IMR-90 (cell line): ENCODE data around the gene MTRFR. TPM values are rescaled to one million over a fixed set of nuclear protein-coding genes. Genes with fewer than 3 reads are reported as not detected.

Experiments used
- ATAC-seq: fragments of 200-7000 bp; cut with Tn5 transposase; 2 replicates; pipeline ENCODE4 v1.9.1; 2020; ENCODE audit warnings: low read depth, mild to moderate bottlenecking, moderate library complexity
- BruUV-seq: library from RNA; stranded (reverse); fragments of 400-500 nt; replicated peaks from 2 replicates; lab custom pipeline; 2021; lab: Mats Ljungman, UMichigan
- CTCF ChIA-PET: fragments of 300-600 bp; formaldehyde crosslinking; extraction: SDS; loops from one replicate; lab custom pipeline; 2021; ENCODE audit warnings: antibody characterized with exemption; lab: Yijun Ruan, JAX
- POLR2A ChIA-PET: fragments of 300-600 bp; sonication (Branson Sonifier 250); formaldehyde crosslinking; loops from one replicate; lab custom pipeline; 2022; ENCODE audit warnings: antibody characterized with exemption; ENCODE audit not compliant: unreplicated experiment; lab: Charles Lee
- DNase-seq: peaks from one replicate; pipeline ENCODE4 v3.0.0; 2013
- H2AFZ ChIP-seq: replicated peaks from 2 replicates; pipeline ENCODE3; 2013; ENCODE audit warnings: low read length, mild to moderate bottlenecking; ENCODE audit not compliant: poor library complexity
- H2AK5ac ChIP-seq: 2 replicates; pipeline ENCODE4 v1.6.1; 2013; ENCODE audit warnings: low read depth, low read length, inconsistent platforms
- H2AK9ac ChIP-seq: replicated peaks from 2 replicates; pipeline ENCODE3; 2013; ENCODE audit warnings: mild to moderate bottlenecking, low read depth, low read length, moderate library complexity; ENCODE audit not compliant: poor library complexity
- H2BK120ac ChIP-seq: 2 replicates; pipeline ENCODE4 v1.6.1; 2013; ENCODE audit warnings: low read depth, low read length, inconsistent platforms
- H2BK15ac ChIP-seq: 3 replicates; pipeline ENCODE4 v1.6.1; 2013; ENCODE audit warnings: low read depth, low read length, inconsistent platforms
- H2BK20ac ChIP-seq: 2 replicates; pipeline ENCODE4 v1.6.1; 2013; ENCODE audit warnings: low read depth, mild to moderate bottlenecking, inconsistent platforms, low read length, moderate library complexity
- H2BK5ac ChIP-seq: 2 replicates; pipeline ENCODE4 v1.6.1; 2013; ENCODE audit warnings: mild to moderate bottlenecking, low read depth, low read length, inconsistent platforms; ENCODE audit not compliant: poor library complexity, severe bottlenecking
- H3K14ac ChIP-seq: replicated peaks from 2 replicates; pipeline ENCODE4 v1.6.1; 2013; ENCODE audit warnings: low read depth, low read length, inconsistent platforms
- H3K18ac ChIP-seq: 2 replicates; pipeline ENCODE4 v1.6.1; 2013; ENCODE audit warnings: low read depth, low read length, control low read depth
- H3K23ac ChIP-seq: 2 replicates; pipeline ENCODE4 v1.6.1; 2013; ENCODE audit warnings: low read depth, low read length, inconsistent platforms
- H3K27ac ChIP-seq: 2 replicates; pipeline ENCODE4 v1.5.1; 2013; ENCODE audit warnings: mild to moderate bottlenecking, control low read depth, low read length; ENCODE audit not compliant: insufficient read depth
- H3K27me3 ChIP-seq: 2 replicates; pipeline ENCODE4 v1.6.1; 2013; ENCODE audit warnings: low read length; ENCODE audit not compliant: control insufficient read depth, insufficient read depth
- H3K36me3 ChIP-seq: 2 replicates; pipeline ENCODE4 v1.6.1; 2013; ENCODE audit warnings: low read length, mixed read lengths; ENCODE audit not compliant: control insufficient read depth, insufficient read depth
- H3K4ac ChIP-seq: 2 replicates; pipeline ENCODE4 v1.6.1; 2013; ENCODE audit warnings: low read depth, low read length, inconsistent platforms
- H3K4me1 ChIP-seq: 2 replicates; pipeline ENCODE4 v1.6.1; 2013; ENCODE audit warnings: low read length, mixed read lengths; ENCODE audit not compliant: control insufficient read depth, insufficient read depth
- H3K4me2 ChIP-seq: 2 replicates; pipeline ENCODE4 v1.6.1; 2013; ENCODE audit warnings: low read depth, mild to moderate bottlenecking, control low read depth, low read length, moderate library complexity
- H3K4me3 ChIP-seq: 2 replicates; pipeline ENCODE4 v1.5.1; 2013; ENCODE audit warnings: low read depth, mild to moderate bottlenecking, control low read depth, low read length, moderate library complexity; ENCODE audit not compliant: insufficient read depth
- H3K56ac ChIP-seq: 2 replicates; pipeline ENCODE4 v1.6.1; 2013; ENCODE audit warnings: low read length, inconsistent platforms; ENCODE audit not compliant: insufficient read depth; ENCODE audit errors: extremely low read depth
- H3K79me1 ChIP-seq, 2 experiments: 2 replicates each; pipeline ENCODE4 v1.6.1; 2013; ENCODE audit warnings: low read length in 2 of 2, inconsistent platforms in 1 of 2, low read depth in 1 of 2
- H3K9ac ChIP-seq: 2 replicates; pipeline ENCODE4 v1.6.1; 2013; ENCODE audit warnings: low read depth, low read length, control low read depth
- H3K9me1 ChIP-seq: 2 replicates; pipeline ENCODE4 v1.6.1; 2013; ENCODE audit warnings: low read length, inconsistent platforms; ENCODE audit not compliant: insufficient read depth
- H3K9me3 ChIP-seq: 2 replicates; pipeline ENCODE4 v1.6.1; 2013; ENCODE audit warnings: low read length; ENCODE audit not compliant: control insufficient read depth, insufficient read depth
- H4K20me1 ChIP-seq: 2 replicates; pipeline ENCODE4 v1.6.1; 2013; ENCODE audit warnings: low read length, inconsistent platforms; ENCODE audit not compliant: insufficient read depth
- H4K5ac ChIP-seq: 2 replicates; pipeline ENCODE4 v1.6.1; 2013; ENCODE audit warnings: mild to moderate bottlenecking, low read depth, low read length, control low read depth
- H4K8ac ChIP-seq, 2 experiments: 2 replicates each; pipeline ENCODE4 v1.6.1; 2013; ENCODE audit warnings: low read depth in 2 of 2, low read length in 2 of 2, control low read depth in 1 of 2, inconsistent platforms in 1 of 2
- H4K91ac ChIP-seq: 2 replicates; pipeline ENCODE4 v1.6.1; 2013; ENCODE audit warnings: low read depth, low read length, inconsistent platforms; ENCODE audit not compliant: insufficient read depth
- BHLHE40 ChIP-seq: fragments of 150-350 bp; IDR thresholded peaks from 2 replicates; pipeline ENCODE4 v1.6.1; 2016; ENCODE audit warnings: mild to moderate bottlenecking, low read depth, low read length
- CHD1 ChIP-seq: IDR thresholded peaks from 2 replicates; pipeline ENCODE4 v1.6.1; 2012; ENCODE audit warnings: low read depth, low read length, improper control_type of control experiment
- FOS ChIP-seq: fragments of 150-350 bp; IDR thresholded peaks from 2 replicates; pipeline ENCODE4 v1.6.1; 2016; ENCODE audit warnings: low read depth, low read length
- MAFK ChIP-seq: IDR thresholded peaks from 2 replicates; pipeline ENCODE4 v1.6.1; 2012; ENCODE audit warnings: low read depth, low read length, improper control_type of control experiment
- MAZ ChIP-seq: IDR thresholded peaks from 2 replicates; pipeline ENCODE4 v1.6.1; 2012; ENCODE audit warnings: low read depth, mild to moderate bottlenecking, low read length, improper control_type of control experiment, moderate library complexity, borderline replicate concordance
- MXI1 ChIP-seq: IDR thresholded peaks from 2 replicates; pipeline ENCODE4 v1.6.1; 2012; ENCODE audit warnings: low read depth, mild to moderate bottlenecking, low read length, moderate library complexity, borderline replicate concordance
- RFX5 ChIP-seq: IDR thresholded peaks from 2 replicates; pipeline ENCODE4 v1.8.0; 2012; ENCODE audit warnings: low read depth, mild to moderate bottlenecking, low read length, moderate library complexity
- WGBS, 2 experiments: methylation state at CpG; one replicate each; pipeline versions ENCODE4 v1.1.5 to v1.1.7; 2013; ENCODE audit warnings: missing lambda C conversion rate in 2 of 2; ENCODE audit not compliant: insufficient read length in 1 of 2; ENCODE audit errors: extremely low coverage in 2 of 2; 5-methylcytosine and 5-hydroxymethylcytosine counted together
- dilution Hi-C: fragments of 300-500 bp; cut with HindIII; formaldehyde crosslinking; loops from one replicate; pipeline ENCODE4 v1.14.3; 2018; ENCODE audit warnings: low sequenced_read_pairs; ENCODE audit not compliant: unreplicated experiment
- in situ Hi-C: fragments of 300-500 bp; cut with MboI; formaldehyde crosslinking; loops from 3 replicates; pipeline ENCODE4 v1.14.3; 2019; ENCODE audit warnings: low sequenced_read_pairs, inconsistent platforms, mixed read lengths
- intact Hi-C: fragments of 100-400 bp; cut with micrococcal nuclease; formaldehyde crosslinking; loops from 2 replicates; pipeline ENCODE4 v1.10.0; 2022
- polyA plus RNA-seq, 3 experiments: library from polyadenylated mRNA; depleted of rRNA; stranded (reverse); fragments of >200 nt; gene quantifications; 2 replicates each; pipeline ENCODE4 v1.2.3, GENCODE V29; 2012; ENCODE audit warnings: low replicate concordance in 1 of 3
- total RNA-seq: library from RNA; depleted of rRNA; stranded (reverse); fragments of >200 nt; gene quantifications from 2 replicates; pipeline ENCODE4 v1.2.3, GENCODE V29; 2012
- TF ChIP-seq, protein P1 (sequence below): fragments of 150-350 bp; IDR thresholded peaks from 2 replicates; pipeline ENCODE4 v1.6.1; 2017; ENCODE audit warnings: mild to moderate bottlenecking, antibody characterized with exemption, low read length, low read depth
- TF ChIP-seq, protein P2 (sequence below): conservative IDR thresholded peaks from 2 replicates; pipeline ENCODE4 v1.5.1; 2012; ENCODE audit warnings: mild to moderate bottlenecking, low read depth, low read length, improper control_type of control experiment
- TF ChIP-seq, protein P3 (sequence below): fragments of 150-350 bp; IDR thresholded peaks from 2 replicates; pipeline ENCODE4 v1.6.1; 2016; ENCODE audit warnings: low read depth, mild to moderate bottlenecking, low read length, moderate library complexity, borderline replicate concordance

Gene MTRFR
- total and polyA plus RNA-seq, 2 of the 4 experiments (the other 2 are of a cell fraction) = 8.6 to 10.2 TPM

DNA sequence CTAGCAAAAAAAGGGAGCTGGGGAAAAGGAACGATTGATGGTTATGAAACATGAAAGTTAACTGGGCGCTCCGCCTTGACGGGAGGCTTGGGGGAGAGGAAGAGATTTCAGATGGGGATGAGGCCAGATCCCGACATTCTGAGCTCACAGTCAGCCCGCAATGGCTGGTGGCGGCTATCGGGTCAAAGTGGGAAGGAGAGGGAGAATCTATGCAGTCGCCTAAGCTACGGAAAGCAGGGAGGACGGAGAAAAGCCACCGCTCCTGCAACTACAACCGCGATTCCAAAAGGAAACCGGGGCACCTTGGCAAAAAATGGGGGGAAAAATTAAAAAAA, 797 bp upstream of the MTRFR start (continued):
- TF ChIP-seq, protein P1, sequence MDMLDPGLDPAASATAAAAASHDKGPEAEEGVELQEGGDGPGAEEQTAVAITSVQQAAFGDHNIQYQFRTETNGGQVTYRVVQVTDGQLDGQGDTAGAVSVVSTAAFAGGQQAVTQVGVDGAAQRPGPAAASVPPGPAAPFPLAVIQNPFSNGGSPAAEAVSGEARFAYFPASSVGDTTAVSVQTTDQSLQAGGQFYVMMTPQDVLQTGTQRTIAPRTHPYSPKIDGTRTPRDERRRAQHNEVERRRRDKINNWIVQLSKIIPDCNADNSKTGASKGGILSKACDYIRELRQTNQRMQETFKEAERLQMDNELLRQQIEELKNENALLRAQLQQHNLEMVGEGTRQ = no peak

DNA sequence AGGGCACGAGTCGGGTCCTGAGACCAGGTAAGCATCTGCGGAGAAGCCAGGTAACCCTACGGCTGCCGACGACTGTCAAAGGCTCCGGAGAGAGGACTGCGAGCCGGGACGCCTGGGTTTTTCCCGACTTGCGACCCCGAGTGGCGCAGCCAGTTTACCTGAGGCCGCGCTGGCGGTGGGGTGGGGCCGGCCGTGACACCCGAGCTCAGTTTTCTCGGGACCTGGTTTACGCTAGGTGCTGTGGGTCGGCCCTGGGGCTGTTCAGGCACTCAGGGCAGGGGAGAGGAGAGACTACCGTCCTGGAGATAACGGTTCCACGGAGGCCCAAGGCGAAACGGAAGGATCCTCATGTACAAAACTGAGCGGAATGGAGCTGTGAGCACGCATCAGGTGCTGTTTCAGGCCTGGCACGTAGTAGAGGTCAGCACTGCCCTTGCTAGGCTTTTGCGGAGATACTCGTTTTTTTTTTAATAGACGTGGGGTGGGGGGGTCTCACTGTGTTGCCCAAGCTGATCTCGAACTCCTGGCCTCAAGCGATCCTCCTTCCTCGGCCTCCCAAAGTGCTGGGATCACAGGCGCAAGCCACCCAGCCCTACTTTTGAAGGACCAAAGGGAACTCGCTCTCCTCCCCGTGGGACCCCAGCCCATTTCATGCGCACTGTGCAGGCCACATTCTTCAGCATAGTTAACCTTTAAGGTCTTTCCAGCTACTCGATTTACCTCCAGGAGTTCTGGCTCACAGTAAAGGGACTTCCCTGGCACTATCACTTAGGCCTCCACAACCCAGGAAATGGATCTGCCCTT, 471 bp downstream of the MTRFR start:
- CTCF ChIA-PET = interaction anchor here (1.4 to 4.6 kb wide), 2 partner anchors 9 to 191 kb away, joined by 4 to 23 read pairs; no protein-coding TSS in a partner anchor
- TF ChIP-seq, protein P2, sequence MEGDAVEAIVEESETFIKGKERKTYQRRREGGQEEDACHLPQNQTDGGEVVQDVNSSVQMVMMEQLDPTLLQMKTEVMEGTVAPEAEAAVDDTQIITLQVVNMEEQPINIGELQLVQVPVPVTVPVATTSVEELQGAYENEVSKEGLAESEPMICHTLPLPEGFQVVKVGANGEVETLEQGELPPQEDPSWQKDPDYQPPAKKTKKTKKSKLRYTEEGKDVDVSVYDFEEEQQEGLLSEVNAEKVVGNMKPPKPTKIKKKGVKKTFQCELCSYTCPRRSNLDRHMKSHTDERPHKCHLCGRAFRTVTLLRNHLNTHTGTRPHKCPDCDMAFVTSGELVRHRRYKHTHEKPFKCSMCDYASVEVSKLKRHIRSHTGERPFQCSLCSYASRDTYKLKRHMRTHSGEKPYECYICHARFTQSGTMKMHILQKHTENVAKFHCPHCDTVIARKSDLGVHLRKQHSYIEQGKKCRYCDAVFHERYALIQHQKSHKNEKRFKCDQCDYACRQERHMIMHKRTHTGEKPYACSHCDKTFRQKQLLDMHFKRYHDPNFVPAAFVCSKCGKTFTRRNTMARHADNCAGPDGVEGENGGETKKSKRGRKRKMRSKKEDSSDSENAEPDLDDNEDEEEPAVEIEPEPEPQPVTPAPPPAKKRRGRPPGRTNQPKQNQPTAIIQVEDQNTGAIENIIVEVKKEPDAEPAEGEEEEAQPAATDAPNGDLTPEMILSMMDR = no peak
- TF ChIP-seq MAFK (no peak), CHD1 (no peak), MXI1 (no peak), RFX5 (no peak), FOS (no peak), BHLHE40 (no peak), MAZ (no peak)
- TF ChIP-seq, protein P3, sequence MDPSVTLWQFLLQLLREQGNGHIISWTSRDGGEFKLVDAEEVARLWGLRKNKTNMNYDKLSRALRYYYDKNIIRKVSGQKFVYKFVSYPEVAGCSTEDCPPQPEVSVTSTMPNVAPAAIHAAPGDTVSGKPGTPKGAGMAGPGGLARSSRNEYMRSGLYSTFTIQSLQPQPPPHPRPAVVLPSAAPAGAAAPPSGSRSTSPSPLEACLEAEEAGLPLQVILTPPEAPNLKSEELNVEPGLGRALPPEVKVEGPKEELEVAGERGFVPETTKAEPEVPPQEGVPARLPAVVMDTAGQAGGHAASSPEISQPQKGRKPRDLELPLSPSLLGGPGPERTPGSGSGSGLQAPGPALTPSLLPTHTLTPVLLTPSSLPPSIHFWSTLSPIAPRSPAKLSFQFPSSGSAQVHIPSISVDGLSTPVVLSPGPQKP = no peak

More for the DNA sequence above, 471 bp downstream of the MTRFR start:
- H3K56ac ChIP-seq = peak overlapping the region; percentile 70
- in situ Hi-C loops (loop anchor here (5.0 to 10.0 kb wide), 2 partner anchors 189 to 266 kb away; partner anchors contain the start of gene ABCB9), intact Hi-C loops (loop anchor here (1.0 to 10.0 kb wide), 2 partner anchors 190 to 339 kb away; partner anchors contain the start of gene VPS37B), dilution Hi-C loops (loop anchor here (25.0 kb wide), 1 partner anchor 246 kb away; the partner anchor contains the start of genes ARL6IP4 and OGFOD2)
- H3K9ac ChIP-seq = peak overlapping the region; percentile 82
- ATAC-seq (peak; percentile 2), DNase-seq (no peak)
- 10% methylated on average over 22 of the region's 42 CpGs; no CpG with 5 or more reads in 1 of the 2 experiments for WGBS, 2 experiments
- POLR2A ChIA-PET = interaction anchor here (0.6 to 1.9 kb wide), 7 partner anchors 8 to 249 kb away, joined by 3 to 14 read pairs (median 3); no protein-coding TSS in a partner anchor
- peak overlapping the region; percentile 36; the same call in 1 of the 2 replicates for H2BK120ac ChIP-seq
- H3K79me1 ChIP-seq = peaks cover 30 to 54% of the 10 kb centered on the region in 2 experiments
- peak overlapping the region; percentile 98 for H2AFZ ChIP-seq
- H4K91ac ChIP-seq = peak overlapping the region; percentile 76
- 0 out of 3 replicates have a peak overlapping the region, but pooled peaks have one; percentile 20 for H2BK15ac ChIP-seq
- H2AK5ac ChIP-seq = peak overlapping the region; percentile 93
- peak overlapping the region; percentile 95 for H3K4ac ChIP-seq
- peak overlapping the region; percentile 97 for H3K23ac ChIP-seq
- peaks cover 5% of the 10 kb centered on the region for H3K9me1 ChIP-seq
- H2BK20ac ChIP-seq = no peak overlapping the region
- H4K5ac ChIP-seq = peak overlapping the region; percentile 47
- peak overlapping the region; percentile 56 for H3K4me3 ChIP-seq
- peak overlapping the region; percentile 96 for H2AK9ac ChIP-seq
- peak overlapping the region; percentile 53 to 91; a peak in 3 of 4 replicates for H4K8ac ChIP-seq
- H4K20me1 ChIP-seq = peaks cover 12% of the 10 kb centered on the region; the same call in 1 of the 2 replicates
- H3K9me3 ChIP-seq = no peaks in the 10 kb centered on the region
- peaks cover 1% of the 10 kb centered on the region; the same call in 1 of the 2 replicates for H3K36me3 ChIP-seq
- H3K27ac ChIP-seq = peak overlapping the region; percentile 69
- peak overlapping the region; percentile 64 for H2BK5ac ChIP-seq
- no peaks in the 10 kb centered on the region for H3K27me3 ChIP-seq
- no TSS peak for BruUV-seq
- 0 out of 2 replicates have a peak overlapping the region, but pooled peaks have one; percentile 6 for H3K18ac ChIP-seq
- peak overlapping the region; percentile 84 for H3K4me2 ChIP-seq
- H3K4me1 ChIP-seq = peaks cover 3% of the 10 kb centered on the region
- H3K14ac ChIP-seq = peak overlapping the region; percentile 92
